OCI-LY7 (cell line): ENCODE results near the gene STIL. TPM values are rescaled to one million over a fixed set of nuclear protein-coding genes. Genes with fewer than 3 reads are reported as not detected.

ENCODE experiments used
- BruUV-seq: library from RNA; stranded (reverse); fragments of 400-500 nt; replicated peaks from 2 replicates; lab custom pipeline; 2021; lab: Mats Ljungman, UMichigan
- CTCF ChIA-PET: fragments of 300-600 bp; sonication (Branson Sonifier 250); formaldehyde crosslinking; loops from one replicate; lab custom pipeline; 2022; ENCODE audit warnings: antibody characterized with exemption; ENCODE audit not compliant: unreplicated experiment; lab: Charles Lee
- POLR2A ChIA-PET: fragments of 300-600 bp; sonication (Branson Sonifier 250); formaldehyde crosslinking; loops from one replicate; lab custom pipeline; 2022; ENCODE audit warnings: antibody characterized with exemption; lab: Charles Lee
- DNase-seq: peaks from one replicate; pipeline ENCODE4 v3.0.0-alpha.2; 2015; ENCODE audit warnings: low spot score
- H2AFZ ChIP-seq: fragments of 200-600 bp; sonication (generic), shearing (Covaris generic); 2 replicates; pipeline ENCODE4 v1.6.1; 2014; ENCODE audit warnings: mild to moderate bottlenecking, antibody characterized with exemption, low read length, moderate library complexity
- H3K27ac ChIP-seq: fragments of 200-600 bp; sonication (generic); 2 replicates; pipeline ENCODE4 v1.5.1; 2014; ENCODE audit warnings: mixed run types, low read depth, mild to moderate bottlenecking, moderate library complexity, low read length, inconsistent platforms; ENCODE audit not compliant: poor library complexity, severe bottlenecking
- H3K36me3 ChIP-seq: fragments of 200-600 bp; sonication (generic); 2 replicates; pipeline ENCODE4 v1.6.1; 2014; ENCODE audit warnings: mild to moderate bottlenecking, antibody characterized with exemption, low read length, moderate library complexity, mixed read lengths; ENCODE audit not compliant: insufficient read depth
- H3K4me1 ChIP-seq: fragments of 200-600 bp; sonication (generic); 2 replicates; pipeline ENCODE4 v1.5.1; 2014; ENCODE audit warnings: mild to moderate bottlenecking, low read length; ENCODE audit not compliant: insufficient read depth, poor library complexity, severe bottlenecking
- H3K4me2 ChIP-seq: fragments of 200-600 bp; sonication (generic); 2 replicates; pipeline ENCODE4 v1.6.1; 2014; ENCODE audit warnings: mild to moderate bottlenecking, low read length
- H3K4me3 ChIP-seq: fragments of 200-600 bp; sonication (generic); 2 replicates; pipeline ENCODE4 v1.5.1; 2014; ENCODE audit warnings: mild to moderate bottlenecking, low read depth, low read length; ENCODE audit not compliant: poor library complexity, severe bottlenecking
- H3K79me2 ChIP-seq: fragments of 200-600 bp; sonication (generic); 2 replicates; pipeline ENCODE4 v1.6.1; 2016; ENCODE audit warnings: low read depth, mild to moderate bottlenecking, low read length, moderate library complexity, mixed read lengths; ENCODE audit not compliant: insufficient read depth
- H3K9me2 ChIP-seq: fragments of 200-600 bp; sonication (generic); 2 replicates; pipeline ENCODE4 v1.6.1; 2016; ENCODE audit warnings: mild to moderate bottlenecking, low read length, mixed read lengths; ENCODE audit not compliant: insufficient read depth
- H3K9me3 ChIP-seq: fragments of 200-600 bp; sonication (generic); 2 replicates; pipeline ENCODE4 v1.6.1; 2014; ENCODE audit warnings: mild to moderate bottlenecking, mixed run types, low read length, mixed read lengths
- H4K20me1 ChIP-seq: fragments of 200-600 bp; sonication (generic); 2 replicates; pipeline ENCODE4 v1.6.1; 2014; ENCODE audit warnings: mild to moderate bottlenecking, antibody characterized with exemption, low read length, moderate library complexity, mixed read lengths; ENCODE audit not compliant: insufficient read depth
- EZH2phosphoT487 ChIP-seq: fragments of 200-600 bp; sonication (generic); IDR thresholded peaks from 2 replicates; pipeline ENCODE4 v1.6.1; 2018; ENCODE audit warnings: low read depth, borderline replicate concordance, mild to moderate bottlenecking, mixed run types, antibody characterized with exemption, low read length, moderate library complexity, mixed read lengths
- intact Hi-C: fragments of 100-400 bp; cut with micrococcal nuclease; formaldehyde crosslinking; loops from one replicate; pipeline ENCODE4 v1.10.0; 2022; ENCODE audit not compliant: unreplicated experiment
- total RNA-seq, 2 experiments: library from RNA; depleted of rRNA in 1 of 2; stranded (reverse); fragments of >200 nt in 1 of 2; shearing (Covaris generic) in 1 of 2; gene quantifications; 2 replicates each; pipeline ENCODE4 v1.2.3, GENCODE V29; 2014 to 2022
- TF ChIP-seq, protein P1 (sequence below): fragments of 200-600 bp; sonication (generic); conservative IDR thresholded peaks from 2 replicates; pipeline ENCODE4 v1.5.1; 2014; ENCODE audit warnings: mild to moderate bottlenecking, antibody characterized with exemption, low read length, moderate library complexity, mixed read lengths

STIL gene
- total RNA-seq, 2 experiments from 2014 or later, result 46.6 to 60.0 TPM

DNA sequence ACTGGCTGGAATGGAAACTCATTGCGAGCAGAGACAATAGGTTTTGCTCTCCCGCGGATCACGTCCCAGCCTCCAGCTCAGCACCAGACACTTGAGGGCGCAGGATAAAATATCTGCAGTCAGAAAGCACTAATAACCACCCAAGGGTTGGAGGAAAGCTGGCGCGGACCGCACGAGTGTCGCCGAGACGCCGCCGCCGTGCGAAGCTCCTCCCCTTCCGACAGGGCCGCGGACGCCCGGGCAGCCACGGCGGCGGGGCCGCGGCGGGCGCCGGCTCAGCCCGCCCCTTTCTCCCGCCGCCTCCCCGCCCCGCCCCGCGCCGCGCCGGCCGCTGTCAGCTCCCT is 19.6 kb upstream of the STIL start, which contains the start of gene CMPK1:
Gene CMPK1, plus strand, starts transcription at position 213 of the 344 bp plus-strand sequence. CDS start 156 bp downstream, outside the sequence.
- Histone ChIP-seq H3K27ac (peak within 1 kb of the TSS; percentile 85), H3K4me1 (peaks cover 26% of the 10 kb centered on the region), H3K4me2 (peak within 1 kb of the TSS; percentile 82), H3K79me2 (peaks cover 41% of the 10 kb centered on the region), H2AFZ (peak within 1 kb of the TSS; percentile 81; the same call in 1 of the 2 replicates), H3K9me2 (no peaks in the 10 kb centered on the region), H3K36me3 (peaks cover 18% of the 10 kb centered on the region), H3K4me3 (peak within 1 kb of the TSS; percentile 86), H3K9me3 (no peaks in the 10 kb centered on the region), H4K20me1 (no peaks in the 10 kb centered on the region)
- intact Hi-C loops, result no loop called here
- BruUV-seq, result no TSS peak
- ChIA-PET CTCF (interaction anchor here (1.0 to 1.9 kb wide), 4 partner anchors 10 to 64 kb away, joined by 3 to 7 read pairs (median 4); partner anchors contain the start of gene STIL), POLR2A (interaction anchor here (0.8 to 3.9 kb wide), 4 partner anchors 9 to 43 kb away, joined by 3 to 18 read pairs (median 10); partner anchors contain the start of gene STIL)
- TF ChIP-seq, protein P1, sequence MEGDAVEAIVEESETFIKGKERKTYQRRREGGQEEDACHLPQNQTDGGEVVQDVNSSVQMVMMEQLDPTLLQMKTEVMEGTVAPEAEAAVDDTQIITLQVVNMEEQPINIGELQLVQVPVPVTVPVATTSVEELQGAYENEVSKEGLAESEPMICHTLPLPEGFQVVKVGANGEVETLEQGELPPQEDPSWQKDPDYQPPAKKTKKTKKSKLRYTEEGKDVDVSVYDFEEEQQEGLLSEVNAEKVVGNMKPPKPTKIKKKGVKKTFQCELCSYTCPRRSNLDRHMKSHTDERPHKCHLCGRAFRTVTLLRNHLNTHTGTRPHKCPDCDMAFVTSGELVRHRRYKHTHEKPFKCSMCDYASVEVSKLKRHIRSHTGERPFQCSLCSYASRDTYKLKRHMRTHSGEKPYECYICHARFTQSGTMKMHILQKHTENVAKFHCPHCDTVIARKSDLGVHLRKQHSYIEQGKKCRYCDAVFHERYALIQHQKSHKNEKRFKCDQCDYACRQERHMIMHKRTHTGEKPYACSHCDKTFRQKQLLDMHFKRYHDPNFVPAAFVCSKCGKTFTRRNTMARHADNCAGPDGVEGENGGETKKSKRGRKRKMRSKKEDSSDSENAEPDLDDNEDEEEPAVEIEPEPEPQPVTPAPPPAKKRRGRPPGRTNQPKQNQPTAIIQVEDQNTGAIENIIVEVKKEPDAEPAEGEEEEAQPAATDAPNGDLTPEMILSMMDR, result peak; percentile 53
- no peak for TF ChIP-seq EZH2phosphoT487
- DNase-seq, result peak; percentile 89

DNA sequence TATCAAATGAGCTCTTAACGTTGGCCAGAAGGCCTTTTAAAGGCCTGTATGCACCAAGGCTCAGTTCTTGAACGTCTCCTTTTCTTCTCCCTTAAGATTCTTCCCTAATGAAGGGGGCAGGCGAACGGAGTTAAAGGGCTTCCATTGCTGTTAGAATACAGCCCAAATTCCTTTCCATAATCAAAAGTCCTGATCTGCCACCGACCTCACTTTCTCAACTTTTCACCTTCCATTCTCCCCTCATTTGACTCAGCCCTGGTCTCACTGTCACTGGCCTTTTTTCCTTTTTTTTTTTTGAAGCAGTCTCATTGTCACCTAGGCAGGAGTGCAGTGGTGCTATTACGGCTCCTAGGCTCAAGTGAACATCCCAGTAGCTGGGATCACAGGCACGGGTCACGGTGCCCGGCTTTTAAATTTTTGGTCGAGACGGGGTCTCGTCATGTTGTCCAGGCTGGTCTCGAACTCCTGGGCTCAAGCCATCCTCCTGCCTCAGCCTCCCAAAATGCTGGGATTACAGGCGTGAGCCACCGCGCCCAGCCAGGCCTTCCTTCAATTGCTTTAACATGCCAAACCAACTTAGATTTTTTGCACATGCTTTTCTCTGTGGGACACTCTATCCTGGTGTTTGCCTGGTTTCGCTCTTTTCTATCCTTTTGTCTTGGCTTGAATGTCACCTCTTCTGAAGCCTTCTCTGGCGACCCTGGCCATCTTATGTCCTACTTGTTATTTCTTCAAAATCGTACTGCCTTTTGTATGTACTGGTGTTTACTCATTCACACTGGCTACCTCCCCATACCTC is 19.0 kb upstream of the STIL start:
- POLR2A ChIA-PET, result interaction anchor here (0.8 to 3.9 kb wide), 7 partner anchors 9 to 43 kb away, joined by 3 to 18 read pairs (median 7); partner anchors contain the start of gene STIL
- no peak for DNase-seq
- Histone ChIP-seq H3K9me3 (no peaks in the 10 kb centered on the region), H3K4me3 (peak overlapping the region; percentile 86), H3K4me2 (peak overlapping the region; percentile 82), H2AFZ (peak overlapping the region; percentile 71; the same call in 1 of the 2 replicates), H3K36me3 (peaks cover 16% of the 10 kb centered on the region), H3K9me2 (no peaks in the 10 kb centered on the region), H3K4me1 (peaks cover 26% of the 10 kb centered on the region), H4K20me1 (no peaks in the 10 kb centered on the region), H3K79me2 (peaks cover 37% of the 10 kb centered on the region), H3K27ac (peak overlapping the region; percentile 85)
- TF ChIP-seq, protein P1, result no peak
- no peak for TF ChIP-seq EZH2phosphoT487
- TSS peak; percentile 66 for BruUV-seq
- intact Hi-C loops, result no loop called here
- CTCF ChIA-PET, result interaction anchor here (0.8 to 1.9 kb wide), 5 partner anchors 9 to 64 kb away, joined by 3 to 7 read pairs (median 4); partner anchors contain the start of gene STIL
